ENCODE data around the gene CIDEB.

- TF ChIP-seq CEBPB (IDR thresholded peaks at IDR 0.05): no peak
- TF ChIP-seq REST (IDR thresholded peaks at IDR 0.05; ENCODE audit: low read depth): no peak
Measured at GRCh38 chr14:24262821-24263733, 44.7 kb downstream of the CIDEB start, which contains the start of gene TGM1.
